Measurements from ENCODE around the gene ANO10. TPM values are rescaled to one million over a fixed set of nuclear protein-coding genes. Genes with fewer than 3 reads are reported as not detected.
"Not testable (repeated sequence)": the region's sequence is repeated elsewhere in the genome, so short reads cannot be mapped to it uniquely, and the experiment has no call there.

ANO10 gene
- total RNA-seq, 4 donors from 2014 or later = 28.2 to 36.9 (median 31.6) TPM

- H3K9me3 ChIP-seq = no peaks in the 10 kb centered on the region
- H3K4me1 ChIP-seq = no peaks in the 10 kb centered on the region
- H3K27me3 ChIP-seq = no peaks in the 10 kb centered on the region
- peaks cover 8% of the 10 kb centered on the region for H3K36me3 ChIP-seq
- no peak for DNase-seq (ENCODE audit: low spot score in 2 of 2)
- no peak overlapping the region for H3K4me3 ChIP-seq
- H3K27ac ChIP-seq = no peak overlapping the region
- TF ChIP-seq POLR2AphosphoS5 (IDR thresholded peaks at IDR 0.05) = no peak
- TF ChIP-seq EP300 (IDR thresholded peaks at IDR 0.05) = no peak
- TF ChIP-seq POLR2A (IDR thresholded peaks at IDR 0.05) = no peak
- TF ChIP-seq CTCF (IDR thresholded peaks at IDR 0.05) = no peak
Measured at GRCh38 chr3:43597961-43598360, 23.9 kb downstream of the ANO10 start.

GRCh38 chr3:43596178-43596577 is 25.6 kb downstream of the ANO10 start:
- H3K27me3 ChIP-seq; H3K4me3 ChIP-seq; H3K9me3 ChIP-seq; DNase-seq (ENCODE audit: low spot score in 2 of 2); H3K27ac ChIP-seq; H3K4me1 ChIP-seq: not testable (repeated sequence)
- 92% methylated on average over 3 of the region's 3 CpGs for WGBS
- H3K36me3 ChIP-seq = peaks cover 20% of the 10 kb centered on the region

GRCh38 chr3:43595280-43595679 is 26.5 kb downstream of the ANO10 start:
- H3K9me3 ChIP-seq; H3K27me3 ChIP-seq; H3K4me1 ChIP-seq; DNase-seq (ENCODE audit: low spot score in 2 of 2); H3K4me3 ChIP-seq; H3K27ac ChIP-seq: not testable (repeated sequence)
- peaks cover 24% of the 10 kb centered on the region for H3K36me3 ChIP-seq
- WGBS = 95% methylated on average over 3 of the region's 3 CpGs

GRCh38 chr3:43593588-43593987 is 28.2 kb downstream of the ANO10 start:
- H3K27me3 ChIP-seq; H3K27ac ChIP-seq; H3K4me1 ChIP-seq; H3K4me3 ChIP-seq; DNase-seq (ENCODE audit: low spot score in 2 of 2); H3K9me3 ChIP-seq: not testable (repeated sequence)
- whole genome bisulfite sequencing = 97% methylated on average over 4 of the region's 4 CpGs
- peaks cover 24% of the 10 kb centered on the region for H3K36me3 ChIP-seq

- not testable (repeated sequence) for H3K27ac ChIP-seq
Measured at GRCh38 chr3:43591866-43592265, 29.9 kb downstream of the ANO10 start.

GRCh38 chr3:43587303-43587702 is 34.5 kb downstream of the ANO10 start:
- Histone ChIP-seq H3K9me3 (no peaks in the 10 kb centered on the region), H3K27me3 (no peaks in the 10 kb centered on the region), H3K27ac (no peak overlapping the region), H3K4me3 (no peak overlapping the region), H3K4me1 (no peaks in the 10 kb centered on the region), H3K36me3 (peaks cover 15% of the 10 kb centered on the region)
- no peak for TF ChIP-seq EP300 (IDR thresholded peaks at IDR 0.05)
- no peak for TF ChIP-seq CTCF (IDR thresholded peaks at IDR 0.05)
- no peak for TF ChIP-seq POLR2A (IDR thresholded peaks at IDR 0.05)
- no peak for TF ChIP-seq POLR2AphosphoS5 (IDR thresholded peaks at IDR 0.05)
- DNase-seq (ENCODE audit: low spot score in 2 of 2) = no peak
- 94% methylated on average over 3 of the region's 3 CpGs for WGBS

More at GRCh38 chr3:43591866-43592265, 29.9 kb downstream of the ANO10 start:
- not testable (repeated sequence) for H3K9me3 ChIP-seq; DNase-seq (ENCODE audit: low spot score in 2 of 2); H3K27me3 ChIP-seq; H3K4me3 ChIP-seq; H3K4me1 ChIP-seq
- H3K36me3 ChIP-seq = peaks cover 16% of the 10 kb centered on the region
- 96% methylated on average over 9 of the region's 10 CpGs for whole genome bisulfite sequencing

GRCh38 chr3:43584043-43584826 is 37.6 kb downstream of the ANO10 start:
- TF ChIP-seq EP300 (IDR thresholded peaks at IDR 0.05) (no peak), POLR2AphosphoS5 (IDR thresholded peaks at IDR 0.05) (no peak), POLR2A (IDR thresholded peaks at IDR 0.05) (no peak), CTCF (IDR thresholded peaks at IDR 0.05) (no peak)

More at GRCh38 chr3:43584043-43584826, 37.6 kb downstream of the ANO10 start:
- no peaks in the 10 kb centered on the region for H3K4me1 ChIP-seq
- no peaks in the 10 kb centered on the region for H3K27me3 ChIP-seq
- no peaks in the 10 kb centered on the region for H3K36me3 ChIP-seq
- no peaks in the 10 kb centered on the region for H3K9me3 ChIP-seq
- H3K4me3 ChIP-seq = no peak overlapping the region
- no peak for DNase-seq (ENCODE audit: low spot score in 2 of 2)
- no peak overlapping the region for H3K27ac ChIP-seq
- WGBS = 97% methylated on average over 14 of the region's 14 CpGs

All from suprapubic skin (tissue), 4 donors.